ENCODE data around the gene MYH3. TPM values are rescaled to one million over a fixed set of nuclear protein-coding genes. Genes with fewer than 3 reads are reported as not detected.

MYH3 gene
- total RNA-seq, 1 experiment from 2014 or later = 0.34 TPM

Other genes with a start within 250 kb of the MYH3 start
- not detected in 2 replicates for gene MYH8, start 235.4 kb downstream of the MYH3 start, total RNA-seq (2014; rRNA removed; shearing (Covaris generic))
- gene MYH4, start 187.8 kb downstream of the MYH3 start, total RNA-seq (2014; rRNA removed; shearing (Covaris generic)) = not detected in 2 replicates
- not detected in 2 replicates for gene MYH1, start 138.8 kb downstream of the MYH3 start, total RNA-seq (2014; rRNA removed; shearing (Covaris generic))
- gene MYH2, start 107.7 kb downstream of the MYH3 start, total RNA-seq (2014; rRNA removed; shearing (Covaris generic)) = not detected in 2 replicates
- 48.2 and 58.9 TPM in 2 replicates for gene SCO1, start 40.2 kb upstream of the MYH3 start, total RNA-seq (2014; rRNA removed; shearing (Covaris generic))
- 12.6 and 15.3 TPM in 2 replicates for gene ADPRM, start 40.3 kb upstream of the MYH3 start, total RNA-seq (2014; rRNA removed; shearing (Covaris generic))
- 2.2 and 9.3 TPM in 2 replicates for gene TMEM220, start 72.7 kb upstream of the MYH3 start, total RNA-seq (2014; rRNA removed; shearing (Covaris generic))
- not detected in 2 replicates for gene TMEM238L, start 146.8 kb upstream of the MYH3 start, total RNA-seq (2014; rRNA removed; shearing (Covaris generic))
- gene PIRT, start 180.8 kb upstream of the MYH3 start, total RNA-seq (2014; rRNA removed; shearing (Covaris generic)) = not detected in 2 replicates

All from G401 (cell line).